B cell (primary cell): Measurements from ENCODE around the gene NCAPG2. TPM values are rescaled to one million over a fixed set of nuclear protein-coding genes. Genes with fewer than 3 reads are reported as not detected.

Experiments used
- ATAC-seq: fragments of 200-7000 bp; cut with Tn5 transposase; one replicate; pipeline ENCODE4 v1.10.0; 2021; ENCODE audit warnings: low read depth, mild to moderate bottlenecking, moderate number of reproducible peaks, moderate library complexity
- CTCF ChIA-PET: fragments of 350-600 bp; sonication (Branson Sonifier 250); formaldehyde crosslinking; loops from one replicate; lab custom pipeline; 2021; ENCODE audit warnings: antibody characterized with exemption, inconsistent platforms; lab: Charles Lee
- POLR2A ChIA-PET: fragments of 350-600 bp; sonication (Branson Sonifier 250); formaldehyde crosslinking; loops from one replicate; lab custom pipeline; 2021; ENCODE audit warnings: antibody characterized with exemption; lab: Charles Lee
- DNase-seq: peaks from one replicate; pipeline ENCODE4 v3.0.0; 2013
- H2AFZ ChIP-seq: 2 replicates; pipeline ENCODE4 v1.6.1; 2012; ENCODE audit warnings: mild to moderate bottlenecking, low read depth, low read length; ENCODE audit not compliant: insufficient read depth, poor library complexity, severe bottlenecking
- H3K27ac ChIP-seq, 2 donors: 1 replicate in 1 of 2; 2 replicates in 1 of 2; pipeline ENCODE4 v1.5.1; 2012 to 2013; ENCODE audit warnings: low read length in 2 of 2, mild to moderate bottlenecking in 2 of 2, moderate library complexity in 1 of 2
- H3K27me3 ChIP-seq, 4 experiments: fragments of 200-600 bp in 1 of 4; sonication (generic) in 1 of 4; replicated peaks in 1 of 4; 1 replicate in 2 of 4; 2 replicates in 2 of 4; pipeline versions ENCODE4 v1.6.1 to v1.7.0; 2013 to 2016; ENCODE audit warnings: low read length in 3 of 4, mild to moderate bottlenecking in 2 of 4, mixed read lengths in 1 of 4, moderate library complexity in 1 of 4; ENCODE audit not compliant: insufficient read depth in 4 of 4, control insufficient read depth in 3 of 4; ENCODE audit errors: control extremely low read depth in 1 of 4
- H3K36me3 ChIP-seq, 2 experiments: replicated peaks in 1 of 2; 1 replicate in 1 of 2; 2 replicates in 1 of 2; pipeline versions ENCODE4 v1.6.1 to v1.7.1; 2013; ENCODE audit warnings: low read length in 1 of 2; ENCODE audit not compliant: insufficient read depth in 2 of 2, control insufficient read depth in 1 of 2; ENCODE audit errors: control extremely low read depth in 1 of 2, extremely low read depth in 1 of 2
- H3K4me1 ChIP-seq, 2 donors: fragments of 200-600 bp in 1 of 2; sonication (generic) in 1 of 2; 1 replicate in 1 of 2; 2 replicates in 1 of 2; pipeline versions ENCODE4 v1.5.1 to v1.6.1; 2013 to 2017; ENCODE audit warnings: low read length in 2 of 2; ENCODE audit not compliant: control insufficient read depth in 2 of 2, insufficient read depth in 2 of 2
- H3K4me2 ChIP-seq: replicated peaks from 2 replicates; pipeline ENCODE3; 2012; ENCODE audit warnings: mild to moderate bottlenecking, low read depth, low read length; ENCODE audit not compliant: poor library complexity, severe bottlenecking
- H3K4me3 ChIP-seq, 5 experiments: fragments of 200-600 bp in 1 of 5; sonication (generic) in 1 of 5; 1 replicate in 3 of 5; 2 replicates in 2 of 5; pipeline versions ENCODE4 v1.5.1 to v1.7.0; 2011 to 2016; ENCODE audit warnings: low read length in 4 of 5, mild to moderate bottlenecking in 4 of 5, low read depth in 2 of 5, control low read depth in 1 of 5, moderate library complexity in 1 of 5; ENCODE audit not compliant: insufficient read depth in 1 of 5; ENCODE audit errors: control extremely low read depth in 1 of 5, extremely low read depth in 1 of 5
- H3K79me2 ChIP-seq: fragments of 200-600 bp; sonication (generic); one replicate; pipeline ENCODE4 v1.6.0; 2016; ENCODE audit warnings: low read length; ENCODE audit not compliant: control insufficient read depth, insufficient read depth
- H3K9ac ChIP-seq: fragments of 200-600 bp; sonication (generic); 2 replicates; pipeline ENCODE4 v1.6.1; 2017; ENCODE audit warnings: mild to moderate bottlenecking, low read length, moderate library complexity
- H3K9me3 ChIP-seq, 3 donors: one replicate each; pipeline versions ENCODE4 v1.6.1 to v1.7.1; 2013; ENCODE audit warnings: low read length in 2 of 3; ENCODE audit not compliant: control insufficient read depth in 2 of 3, insufficient read depth in 1 of 3; ENCODE audit errors: control extremely low read depth in 1 of 3
- H4K20me1 ChIP-seq: 2 replicates; pipeline ENCODE4 v1.6.0; 2012; ENCODE audit warnings: mild to moderate bottlenecking, low read length; ENCODE audit not compliant: insufficient read depth, control insufficient read depth, poor library complexity, severe bottlenecking
- H3K27ac Mint-ChIP-seq: one replicate; pipeline ENCODE4 v1.8.0; 2021; ENCODE audit warnings: mixed read lengths
- H3K27me3 Mint-ChIP-seq: one replicate; pipeline ENCODE4 v1.8.0; 2021; ENCODE audit warnings: mixed read lengths
- H3K4me1 Mint-ChIP-seq: one replicate; pipeline ENCODE4 v1.8.0; 2021; ENCODE audit warnings: mixed read lengths
- H3K4me3 Mint-ChIP-seq: one replicate; pipeline ENCODE4 v1.8.0; 2021; ENCODE audit warnings: mixed read lengths
- H3K9me3 Mint-ChIP-seq: one replicate; pipeline ENCODE4 v1.8.0; 2022; ENCODE audit warnings: mixed read lengths; ENCODE audit not compliant: insufficient read depth
- CTCF ChIP-seq: fragments of 200-600 bp; IDR thresholded peaks from one replicate; pipeline ENCODE4 v1.8.0; 2022; ENCODE audit warnings: antibody characterized with exemption, mild to moderate bottlenecking
- EZH2 ChIP-seq: IDR thresholded peaks from 2 replicates; pipeline ENCODE4 v1.6.1; 2012; ENCODE audit warnings: borderline replicate concordance, low read depth, mild to moderate bottlenecking, moderate library complexity, low read length; ENCODE audit not compliant: insufficient read depth, poor library complexity, severe bottlenecking
- WGBS: methylation state at CpG from one replicate; pipeline ENCODE4 v1.1.5; 2013; ENCODE audit warnings: missing lambda C conversion rate; ENCODE audit not compliant: insufficient coverage; 5-methylcytosine and 5-hydroxymethylcytosine counted together
- intact Hi-C: fragments of 100-400 bp; cut with micrococcal nuclease; formaldehyde crosslinking; loops from one replicate; pipeline ENCODE4 v1.10.0; 2022
- polyA plus RNA-seq: library from polyadenylated mRNA; depleted of rRNA; stranded (reverse); fragments of >200 nt; gene quantifications from 2 replicates; pipeline ENCODE4 v1.2.3, GENCODE V29; 2012
- total RNA-seq, 2 donors: library from RNA; stranded (reverse); fragments of 120-200 nt in 1 of 2; gene quantifications; 1 replicate in 1 of 2; 2 replicates in 1 of 2; pipeline versions ENCODE4 v1.2.3 to v1.2.4, GENCODE V29; 2013 to 2022

The NCAPG2 gene
- total and polyA plus RNA-seq, 2 donors (not counting 1 experiment from before 2014, with no cell fraction given) = 2.9 to 9.8 TPM

- WGBS = 76% methylated on average over 2 of the region's 7 CpGs
- H3K27ac ChIP-seq = no peak overlapping the region
- CTCF ChIA-PET = no interaction called here
Observed at GRCh38 chr7:158646766-158647474, 57.7 kb downstream of the NCAPG2 start.

More at GRCh38 chr7:158646766-158647474, 57.7 kb downstream of the NCAPG2 start:
- TF ChIP-seq CTCF (peak; percentile 29), EZH2 (no peak)
- Histone ChIP-seq H3K9me3 (no peaks in the 10 kb centered on the region), H3K4me2 (no peak overlapping the region), H2AFZ (no peak overlapping the region), H3K36me3 (peaks cover 4 to 7% of the 10 kb centered on the region in 2 experiments), H3K4me1 (no peaks in the 10 kb centered on the region), H3K27me3 (no peaks in the 10 kb centered on the region), H3K9ac (no peak overlapping the region), H3K79me2 (no peaks in the 10 kb centered on the region), H4K20me1 (no peaks in the 10 kb centered on the region), H3K4me3 (no peak overlapping the region)
- POLR2A ChIA-PET = no interaction called here
- Mint-ChIP-seq H3K9me3 (no peaks in the 10 kb centered on the region), H3K27me3 (no peaks in the 10 kb centered on the region), H3K27ac (no peak overlapping the region), H3K4me1 (no peaks in the 10 kb centered on the region), H3K4me3 (no peak overlapping the region)
- ATAC-seq (no peak), DNase-seq (peak; percentile 20)
- intact Hi-C loops = no loop called here
